Subcutaneous adipose tissue (tissue), 4 donors: ENCODE measurements around the gene PNLIPRP1. TPM values are rescaled to one million over a fixed set of nuclear protein-coding genes. Genes with fewer than 3 reads are reported as not detected.

ENCODE experiments used
- CTCF ChIP-seq: fragments of 450-650 bp; IDR thresholded peaks from one replicate; pipeline ENCODE4 v1.5.1; 2016; ENCODE audit warnings: low read depth, mild to moderate bottlenecking, control low read depth, antibody characterized with exemption, moderate library complexity
- total RNA-seq, 4 donors: library from RNA; depleted of rRNA; stranded (reverse); fragments of >200 nt; gene quantifications; one replicate each; pipeline ENCODE4 v1.1.0, GENCODE V29; 2016

PNLIPRP1 gene
- total RNA-seq, 4 donors from 2014 or later: not detected

- no peak for TF ChIP-seq CTCF
Measured at GRCh38 chr10:116611153-116611545, 20.4 kb downstream of the PNLIPRP1 start.

- TF ChIP-seq CTCF: no peak
Measured at GRCh38 chr10:116612107-116612769, 21.5 kb downstream of the PNLIPRP1 start.

GRCh38 chr10:116613471-116613870 is 22.7 kb downstream of the PNLIPRP1 start:
- TF ChIP-seq CTCF: no peak

GRCh38 chr10:116614796-116615195 is 24.0 kb downstream of the PNLIPRP1 start:
- TF ChIP-seq CTCF: no peak

- no peak for TF ChIP-seq CTCF
Measured at GRCh38 chr10:116615199-116615776, 24.5 kb downstream of the PNLIPRP1 start.

- no peak for TF ChIP-seq CTCF
Measured at GRCh38 chr10:116620423-116621400, 30.0 kb downstream of the PNLIPRP1 start, which contains the start of gene PNLIPRP2. Gene PNLIPRP2, plus strand, starts transcription at chr10:116620953.

- TF ChIP-seq CTCF: no peak
Measured at GRCh38 chr10:116621476-116621875, 30.7 kb downstream of the PNLIPRP1 start.
